K562 (cell line): ENCODE results near the gene GRIN1. TPM values are rescaled to one million over a fixed set of nuclear protein-coding genes. Genes with fewer than 3 reads are reported as not detected.
A peak's percentile ranks its signal among the peaks of the same experiment; 100 is the strongest.

Source experiments
- ATAC-seq: fragments of 200-7000 bp; cut with Tn5 transposase; 3 replicates; pipeline ENCODE4 v1.9.1; 2020; ENCODE audit warnings: moderate library complexity
- BruUV-seq: library from RNA; stranded (reverse); fragments of 400-500 nt; replicated peaks from 2 replicates; lab custom pipeline; 2021; lab: Mats Ljungman, UMichigan
- CTCF ChIA-PET: fragments of 300-600 bp; formaldehyde crosslinking; extraction: SDS; loops from one replicate; lab custom pipeline; 2021; ENCODE audit warnings: low intra/inter-chr PET ratio; lab: Yijun Ruan, JAX
- POLR2A ChIA-PET: fragments of 300-600, 350-650 bp; sonication (Branson Sonifier 250); formaldehyde crosslinking; extraction: SDS; loops from one replicate; lab custom pipeline; 2021; ENCODE audit warnings: antibody characterized with exemption, inconsistent platforms; lab: Yijun Ruan, JAX
- DNase-seq, 4 experiments: peaks; one replicate each; pipeline versions ENCODE4 v3.0.0 to v3.0.0-alpha.2; 2011 to 2018; ENCODE audit warnings: low spot score in 3 of 4, mixed read lengths in 3 of 4; ENCODE audit errors: extremely low read depth in 1 of 4
- FAIRE-seq: peaks from 2 replicates; lab custom pipeline; 2011; peaks lifted over from hg19 to GRCh38; lab: Jason Lieb, UNC
- H2AFZ ChIP-seq: 2 replicates; pipeline ENCODE4 v1.6.0; 2011; ENCODE audit warnings: low read depth, low read length, control low read depth, inconsistent platforms
- H3K27ac ChIP-seq: fragments of 200-600 bp; 3 replicates; pipeline ENCODE4 v1.8.0; 2011; ENCODE audit warnings: low read depth, mild to moderate bottlenecking, control low read depth, inconsistent platforms, low read length, moderate library complexity, mixed read lengths; ENCODE audit errors: extremely low read depth
- H3K27me3 ChIP-seq, 2 experiments: fragments of 300-600 bp in 1 of 2; 2 replicates in 1 of 2; 3 replicates in 1 of 2; pipeline versions ENCODE4 v1.6.0 to v1.8.0; 2011; ENCODE audit warnings: inconsistent platforms in 2 of 2, low read length in 2 of 2, mild to moderate bottlenecking in 1 of 2, mixed read lengths in 1 of 2, moderate library complexity in 1 of 2; ENCODE audit not compliant: control insufficient read depth in 2 of 2, insufficient read depth in 2 of 2
- H3K36me3 ChIP-seq: fragments of 300-600 bp; 3 replicates; pipeline ENCODE4 v1.8.0; 2011; ENCODE audit warnings: mild to moderate bottlenecking, low read length, inconsistent platforms; ENCODE audit not compliant: control insufficient read depth, insufficient read depth
- H3K4me1 ChIP-seq, 2 experiments: fragments of 200-600 bp in 1 of 2; replicated peaks in 1 of 2; 2 replicates in 1 of 2; 3 replicates in 1 of 2; pipeline versions ENCODE4 v1.5.1 to v1.8.0; 2011; ENCODE audit warnings: inconsistent platforms in 2 of 2, low read length in 2 of 2, mild to moderate bottlenecking in 1 of 2, mixed read lengths in 1 of 2, moderate library complexity in 1 of 2; ENCODE audit not compliant: control insufficient read depth in 2 of 2, insufficient read depth in 2 of 2
- H3K4me2 ChIP-seq: 2 replicates; pipeline ENCODE4 v1.6.1; 2011; ENCODE audit warnings: low read length, control low read depth, inconsistent platforms, mixed read lengths; ENCODE audit not compliant: insufficient read depth
- H3K4me3 ChIP-seq: fragments of 200-600 bp; sonication (generic), shearing (Covaris generic); 2 replicates; pipeline ENCODE4 v1.5.1; 2016; ENCODE audit warnings: control low read depth, inconsistent platforms
- H3K79me2 ChIP-seq: fragments of 200-600 bp; 3 replicates; pipeline ENCODE4 v1.8.0; 2011; ENCODE audit warnings: low read length, inconsistent platforms; ENCODE audit not compliant: control insufficient read depth, insufficient read depth
- H3K9ac ChIP-seq, 2 experiments: 2 replicates each; pipeline versions ENCODE4 v1.6.0 to v1.6.1; 2011; ENCODE audit warnings: low read depth in 2 of 2, low read length in 2 of 2, control low read depth in 1 of 2, inconsistent platforms in 1 of 2, mild to moderate bottlenecking in 1 of 2, mixed read lengths in 1 of 2; ENCODE audit not compliant: insufficient read depth in 1 of 2
- H3K9me1 ChIP-seq: one replicate; pipeline ENCODE4 v1.6.0; 2011; ENCODE audit warnings: inconsistent platforms, mild to moderate bottlenecking, low read length, moderate library complexity; ENCODE audit not compliant: control insufficient read depth, insufficient read depth
- H3K9me3 ChIP-seq: replicated peaks from 2 replicates; pipeline ENCODE4 v1.5.1; 2011; ENCODE audit warnings: low read depth, low read length, inconsistent platforms; ENCODE audit not compliant: control insufficient read depth, insufficient read depth
- H4K20me1 ChIP-seq: replicated peaks from 2 replicates; pipeline ENCODE4 v1.6.1; 2011; ENCODE audit warnings: low read length, inconsistent platforms, mixed read lengths; ENCODE audit not compliant: control insufficient read depth, insufficient read depth
- ATF1 ChIP-seq, 2 experiments: fragments of 450-650 bp in 1 of 2; IDR thresholded peaks; 2 replicates each; pipeline ENCODE4 v1.6.1; 2016; ENCODE audit warnings: missing compliant biosample characterization in 1 of 2, missing genetic modification characterization in 1 of 2
- CBX2 ChIP-seq: fragments of 200-600 bp; sonication (generic); IDR thresholded peaks from one replicate; pipeline ENCODE4 v1.6.1; 2012; ENCODE audit warnings: mild to moderate bottlenecking, low read length, inconsistent platforms; ENCODE audit not compliant: insufficient read depth, poor library complexity, severe bottlenecking
- CXXC5 ChIP-seq: fragments of 250-450 bp; sonication (Bioruptor Pico); IDR thresholded peaks from 2 replicates; pipeline ENCODE4 v1.8.0; 2022; ENCODE audit warnings: inconsistent platforms, mild to moderate bottlenecking, moderate library complexity
- ESRRA ChIP-seq: fragments of 450-650 bp; IDR thresholded peaks from 2 replicates; pipeline ENCODE4 v1.6.1; 2014; ENCODE audit warnings: low read depth, mild to moderate bottlenecking, moderate library complexity, borderline replicate concordance
- ETV6 ChIP-seq, 3 experiments: fragments of 150-350 bp in 1 of 3; sonication (generic) in 1 of 3; formaldehyde crosslinking in 1 of 3; IDR thresholded peaks; 2 replicates each; pipeline versions ENCODE4 v1.6.1 to v1.8.0; 2014 to 2022; ENCODE audit warnings: borderline replicate concordance in 2 of 3, low read depth in 2 of 3, antibody characterized with exemption in 1 of 3, low read length in 1 of 3, mild to moderate bottlenecking in 1 of 3, missing genetic modification reagents in 1 of 3
- EZH2 ChIP-seq: IDR thresholded peaks from 2 replicates; pipeline ENCODE4 v1.6.1; 2012; ENCODE audit warnings: low read depth, mild to moderate bottlenecking, inconsistent platforms, low read length, borderline replicate concordance
- GABPB1 ChIP-seq: sonication (generic); formaldehyde crosslinking; IDR thresholded peaks from 2 replicates; pipeline ENCODE4 v1.8.0; 2022; ENCODE audit warnings: mild to moderate bottlenecking, missing genetic modification reagents
- HDAC3 ChIP-seq: fragments of 450-650 bp; IDR thresholded peaks from 2 replicates; pipeline ENCODE4 v1.6.1; 2018; ENCODE audit warnings: borderline replicate concordance, mild to moderate bottlenecking, moderate library complexity; ENCODE audit not compliant: partially characterized antibody
- HMBOX1 ChIP-seq: sonication (generic); IDR thresholded peaks from 2 replicates; pipeline ENCODE4 v1.6.1; 2016
- HNRNPH1 ChIP-seq: fragments of 200-400 bp; formaldehyde crosslinking; optimal IDR thresholded peaks from 2 replicates; pipeline ENCODE3; 2017; ENCODE audit warnings: low read depth, mild to moderate bottlenecking, low read length, moderate library complexity
- HNRNPK ChIP-seq: fragments of 200-400 bp; formaldehyde crosslinking; IDR thresholded peaks from one replicate; pipeline ENCODE4 v1.6.1; 2018; ENCODE audit warnings: mild to moderate bottlenecking, low read depth, low read length; ENCODE audit not compliant: poor library complexity, severe bottlenecking
- PCBP1 ChIP-seq: fragments of 200-400 bp; formaldehyde crosslinking; IDR thresholded peaks from 2 replicates; pipeline ENCODE4 v1.6.1; 2018; ENCODE audit warnings: mild to moderate bottlenecking, low read depth, low read length; ENCODE audit not compliant: poor library complexity, severe bottlenecking
- POLR2AphosphoS2 ChIP-seq: IDR thresholded peaks from 2 replicates; pipeline ENCODE4 v1.6.1; 2012; ENCODE audit warnings: low read length, improper control_type of control experiment
- POLR2G ChIP-seq: fragments of 200-400 bp; formaldehyde crosslinking; IDR thresholded peaks from 2 replicates; pipeline ENCODE4 v1.6.1; 2017; ENCODE audit warnings: low read depth, mild to moderate bottlenecking, antibody characterized with exemption, low read length, moderate library complexity
- RBFOX2 ChIP-seq: fragments of 200-400 bp; formaldehyde crosslinking; IDR thresholded peaks from 2 replicates; pipeline ENCODE4 v1.6.1; 2017; ENCODE audit warnings: low read depth, mild to moderate bottlenecking, low read length, moderate library complexity
- RBM22 ChIP-seq: fragments of 200-400 bp; formaldehyde crosslinking; IDR thresholded peaks from 2 replicates; pipeline ENCODE4 v1.6.1; 2018; ENCODE audit warnings: low read length, low read depth; ENCODE audit not compliant: poor library complexity, severe bottlenecking
- RBM39 ChIP-seq: fragments of 200-400 bp; formaldehyde crosslinking; optimal IDR thresholded peaks from 2 replicates; pipeline ENCODE3; 2018; ENCODE audit warnings: low read depth, low read length
- USF1 ChIP-seq: sonication (generic); formaldehyde crosslinking; IDR thresholded peaks from 2 replicates; pipeline ENCODE4 v1.9.0; 2022; ENCODE audit warnings: mild to moderate bottlenecking, missing genetic modification reagents
- ZNF347 ChIP-seq: fragments of 450-650 bp; formaldehyde crosslinking; IDR thresholded peaks from 2 replicates; pipeline ENCODE4 v1.4.0; 2020; ENCODE audit warnings: low read depth, mild to moderate bottlenecking, moderate library complexity
- ZNF408 ChIP-seq: fragments of 250-450 bp; sonication (Bioruptor Pico); IDR thresholded peaks from 2 replicates; pipeline ENCODE4 v1.4.0; 2020; ENCODE audit warnings: low read depth, mild to moderate bottlenecking, moderate library complexity
- WGBS: fragments of 100-300 bp; shearing (Covaris generic); methylation state at CpG from one replicate; pipeline ENCODE4 v1.1.6; 2016; ENCODE audit warnings: low coverage, mixed read lengths; ENCODE audit not compliant: insufficient coverage; ENCODE audit errors: missing lambda C conversion rate; 5-methylcytosine and 5-hydroxymethylcytosine counted together
- in situ Hi-C: fragments of 300-500 bp; cut with MboI; formaldehyde crosslinking; loops from 4 replicates; pipeline ENCODE4 v1.15.0; 2018; ENCODE audit warnings: inconsistent platforms, mixed read lengths
- intact Hi-C: fragments of 100-400 bp; cut with micrococcal nuclease; formaldehyde crosslinking; loops from 2 replicates; pipeline ENCODE4 v1.14.2; 2022
- polyA plus RNA-seq, 8 experiments: library from polyadenylated mRNA; depleted of rRNA in 4 of 8; stranded (reverse) in 5 of 8; unstranded in 3 of 8; fragments of >200 nt; fragmentation: Nextera tagmentation in 2 of 8; fragmentation: Illumina TruSeq in 1 of 8; extraction: Ambion mirVana in 2 of 8; extraction: Trizol in 1 of 8; gene quantifications; 2 replicates each; pipeline versions ENCODE4 v1.2.1 to v1.2.3, GENCODE V29; 2011 to 2014; ENCODE audit warnings: inconsistent platforms in 1 of 8, missing spikeins in 1 of 8
- total RNA-seq, 7 experiments: library from RNA; depleted of rRNA in 6 of 7; stranded (reverse); fragments of >200 nt in 6 of 7; fragmentation: Illumina TruSeq in 2 of 7; extraction: Trizol in 2 of 7; gene quantifications; 2 replicates each; pipeline versions ENCODE4 v1.2.1 to v1.2.3, GENCODE V29; 2011 to 2021; ENCODE audit warnings: low replicate concordance in 1 of 7

GRIN1 gene
- total and polyA plus RNA-seq, 9 of the 15 experiments (the other 6 are each of a cell fraction or from before 2014, with no cell fraction given) = 0.03 to 0.35 (median 0.16) TPM; not detected in 6

GRCh38 chr9:137191691-137192447, 52.9 kb downstream of the GRIN1 start:
- BruUV-seq = no TSS peak
- H3K9ac ChIP-seq = peak overlapping the region in 1 of 2 experiments; percentile 78; a peak in 2 of 4 replicates
- CTCF ChIA-PET = no interaction called here
- peaks cover 47% of the 10 kb centered on the region for H3K79me2 ChIP-seq
- H3K4me3 ChIP-seq = no peak overlapping the region
- H2AFZ ChIP-seq = no peak overlapping the region
- peaks cover 2% of the 10 kb centered on the region for H4K20me1 ChIP-seq
- FAIRE-seq (no peak), DNase-seq (no peak), ATAC-seq (no peak)
- H3K27ac ChIP-seq = no peak overlapping the region
- no peak overlapping the region for H3K4me2 ChIP-seq
- POLR2A ChIA-PET = interaction anchor here (0.6 to 6.7 kb wide), 5 partner anchors 11 to 63 kb away, joined by 3 to 56 read pairs (median 3); partner anchors contain the start of genes NDOR1, TMEM203, TPRN and TUBB4B
- peaks cover 39% of the 10 kb centered on the region; the same call in 2 of the 3 replicates for H3K36me3 ChIP-seq
- intact Hi-C loops (no loop called here), in situ Hi-C loops (no loop called here)
- no peaks in the 10 kb centered on the region for H3K9me3 ChIP-seq
- 80% methylated on average over 12 of the region's 22 CpGs for WGBS
- no peaks in the 10 kb centered on the region for H3K9me1 ChIP-seq
- H3K4me1 ChIP-seq = peaks cover 14 to 97% of the 10 kb centered on the region in 2 experiments
- H3K27me3 ChIP-seq = no peaks in the 10 kb centered on the region
- TF ChIP-seq CBX2 = no peak
- TF ChIP-seq GABPB1 (CRISPR knock-in tag) = no peak
- no peak for TF ChIP-seq ATF1 (CRISPR knock-in tag; IDR thresholded peaks at IDR 0.05)
- no peak for TF ChIP-seq ATF1 (tag; IDR thresholded peaks at IDR 0.05)
- peak; percentile 53 for TF ChIP-seq RBM22
- no peak for TF ChIP-seq ZNF408 (CRISPR knock-in tag)
- TF ChIP-seq RBFOX2 = peak; percentile 51
- no peak for TF ChIP-seq HNRNPK
- no peak for TF ChIP-seq HDAC3
- TF ChIP-seq ZNF347 = no peak
- TF ChIP-seq PCBP1 = peak; percentile 54
- TF ChIP-seq POLR2G = peak; percentile 58
- no peak for TF ChIP-seq EZH2
- TF ChIP-seq ETV6 (IDR thresholded peaks at IDR 0.05; ENCODE audit: borderline replicate concordance in 1 of 2, low read depth in 2 of 2, low read length in 1 of 2) = no peak
- no peak for TF ChIP-seq ETV6 (CRISPR knock-in tag; IDR thresholded peaks at IDR 0.05; ENCODE audit: borderline replicate concordance)
- no peak for TF ChIP-seq HMBOX1
- TF ChIP-seq HNRNPH1 = no peak
- TF ChIP-seq POLR2AphosphoS2 = no peak
- TF ChIP-seq USF1 (CRISPR knock-in tag) = no peak
- no peak for TF ChIP-seq CXXC5 (CRISPR knock-in tag)
- TF ChIP-seq RBM39 = no peak
- TF ChIP-seq ESRRA = no peak
